OCI-LY3 (cell line): ENCODE measurements around the gene ARHGAP26.

Experiments
- CTCF ChIP-seq: fragments of 200-600, 300-600 bp; sonication (generic); IDR thresholded peaks from 2 replicates; pipeline ENCODE4 v1.5.1; 2014; ENCODE audit warnings: antibody characterized with exemption, low read length, low read depth
- EZH2phosphoT487 ChIP-seq: fragments of 200-600 bp; shearing (Covaris generic); IDR thresholded peaks from 2 replicates; pipeline ENCODE4 v1.6.1; 2018; ENCODE audit warnings: antibody characterized with exemption, mixed run types, low read depth

- TF ChIP-seq CTCF, result no peak
- TF ChIP-seq EZH2phosphoT487, result no peak
These were observed 16.1 kb upstream of the ARHGAP26 start for GRCh38 chr5:142754031-142754430.
